ENCODE results near the gene PRDM12. TPM values are rescaled to one million over a fixed set of nuclear protein-coding genes. Genes with fewer than 3 reads are reported as not detected.

Gene PRDM12
- total and polyA plus RNA-seq, 2 of the 8 experiments (the other 6 are each of a cell fraction or from before 2014, with no cell fraction given): 0.14 to 0.22 TPM

DNA sequence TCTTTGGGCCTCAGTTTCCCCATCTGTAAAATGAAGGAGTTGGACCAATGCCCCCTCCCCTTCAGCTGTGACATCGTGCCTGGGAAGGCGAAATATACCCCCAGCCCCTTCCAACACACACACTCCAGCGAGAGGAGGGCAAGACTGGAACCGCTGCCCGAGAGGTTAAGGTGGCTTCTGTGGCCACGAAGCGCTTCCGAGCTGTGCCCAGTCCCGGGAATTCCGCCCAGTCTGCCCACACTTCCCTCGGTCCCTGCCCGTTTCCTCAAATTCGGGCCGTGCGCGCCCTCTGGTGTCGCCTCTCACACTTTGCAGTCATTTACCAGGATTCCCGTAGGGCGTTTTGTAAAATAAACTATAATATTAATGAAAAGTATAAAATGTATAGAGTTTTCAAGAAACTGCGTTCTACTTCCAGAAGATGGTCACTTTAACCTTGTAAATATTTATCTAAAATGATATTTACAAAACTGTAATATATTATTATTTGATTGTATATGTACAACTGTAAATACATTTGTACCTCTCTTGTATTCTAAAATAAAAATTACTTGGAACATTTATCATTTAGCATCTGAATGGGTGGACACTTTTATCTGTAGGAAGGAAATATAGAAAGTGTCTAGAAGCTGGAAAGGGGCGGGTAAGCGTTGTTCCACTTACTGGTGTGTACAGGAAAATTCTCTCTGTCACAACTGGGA is 18.2 kb downstream of the PRDM12 start (continued):
- no peak for TF ChIP-seq HDAC2 (IDR thresholded peaks at IDR 0.05; ENCODE audit: borderline replicate concordance in 1 of 2, low read depth in 2 of 2, low read length in 2 of 2)
- TF ChIP-seq, protein P1, sequence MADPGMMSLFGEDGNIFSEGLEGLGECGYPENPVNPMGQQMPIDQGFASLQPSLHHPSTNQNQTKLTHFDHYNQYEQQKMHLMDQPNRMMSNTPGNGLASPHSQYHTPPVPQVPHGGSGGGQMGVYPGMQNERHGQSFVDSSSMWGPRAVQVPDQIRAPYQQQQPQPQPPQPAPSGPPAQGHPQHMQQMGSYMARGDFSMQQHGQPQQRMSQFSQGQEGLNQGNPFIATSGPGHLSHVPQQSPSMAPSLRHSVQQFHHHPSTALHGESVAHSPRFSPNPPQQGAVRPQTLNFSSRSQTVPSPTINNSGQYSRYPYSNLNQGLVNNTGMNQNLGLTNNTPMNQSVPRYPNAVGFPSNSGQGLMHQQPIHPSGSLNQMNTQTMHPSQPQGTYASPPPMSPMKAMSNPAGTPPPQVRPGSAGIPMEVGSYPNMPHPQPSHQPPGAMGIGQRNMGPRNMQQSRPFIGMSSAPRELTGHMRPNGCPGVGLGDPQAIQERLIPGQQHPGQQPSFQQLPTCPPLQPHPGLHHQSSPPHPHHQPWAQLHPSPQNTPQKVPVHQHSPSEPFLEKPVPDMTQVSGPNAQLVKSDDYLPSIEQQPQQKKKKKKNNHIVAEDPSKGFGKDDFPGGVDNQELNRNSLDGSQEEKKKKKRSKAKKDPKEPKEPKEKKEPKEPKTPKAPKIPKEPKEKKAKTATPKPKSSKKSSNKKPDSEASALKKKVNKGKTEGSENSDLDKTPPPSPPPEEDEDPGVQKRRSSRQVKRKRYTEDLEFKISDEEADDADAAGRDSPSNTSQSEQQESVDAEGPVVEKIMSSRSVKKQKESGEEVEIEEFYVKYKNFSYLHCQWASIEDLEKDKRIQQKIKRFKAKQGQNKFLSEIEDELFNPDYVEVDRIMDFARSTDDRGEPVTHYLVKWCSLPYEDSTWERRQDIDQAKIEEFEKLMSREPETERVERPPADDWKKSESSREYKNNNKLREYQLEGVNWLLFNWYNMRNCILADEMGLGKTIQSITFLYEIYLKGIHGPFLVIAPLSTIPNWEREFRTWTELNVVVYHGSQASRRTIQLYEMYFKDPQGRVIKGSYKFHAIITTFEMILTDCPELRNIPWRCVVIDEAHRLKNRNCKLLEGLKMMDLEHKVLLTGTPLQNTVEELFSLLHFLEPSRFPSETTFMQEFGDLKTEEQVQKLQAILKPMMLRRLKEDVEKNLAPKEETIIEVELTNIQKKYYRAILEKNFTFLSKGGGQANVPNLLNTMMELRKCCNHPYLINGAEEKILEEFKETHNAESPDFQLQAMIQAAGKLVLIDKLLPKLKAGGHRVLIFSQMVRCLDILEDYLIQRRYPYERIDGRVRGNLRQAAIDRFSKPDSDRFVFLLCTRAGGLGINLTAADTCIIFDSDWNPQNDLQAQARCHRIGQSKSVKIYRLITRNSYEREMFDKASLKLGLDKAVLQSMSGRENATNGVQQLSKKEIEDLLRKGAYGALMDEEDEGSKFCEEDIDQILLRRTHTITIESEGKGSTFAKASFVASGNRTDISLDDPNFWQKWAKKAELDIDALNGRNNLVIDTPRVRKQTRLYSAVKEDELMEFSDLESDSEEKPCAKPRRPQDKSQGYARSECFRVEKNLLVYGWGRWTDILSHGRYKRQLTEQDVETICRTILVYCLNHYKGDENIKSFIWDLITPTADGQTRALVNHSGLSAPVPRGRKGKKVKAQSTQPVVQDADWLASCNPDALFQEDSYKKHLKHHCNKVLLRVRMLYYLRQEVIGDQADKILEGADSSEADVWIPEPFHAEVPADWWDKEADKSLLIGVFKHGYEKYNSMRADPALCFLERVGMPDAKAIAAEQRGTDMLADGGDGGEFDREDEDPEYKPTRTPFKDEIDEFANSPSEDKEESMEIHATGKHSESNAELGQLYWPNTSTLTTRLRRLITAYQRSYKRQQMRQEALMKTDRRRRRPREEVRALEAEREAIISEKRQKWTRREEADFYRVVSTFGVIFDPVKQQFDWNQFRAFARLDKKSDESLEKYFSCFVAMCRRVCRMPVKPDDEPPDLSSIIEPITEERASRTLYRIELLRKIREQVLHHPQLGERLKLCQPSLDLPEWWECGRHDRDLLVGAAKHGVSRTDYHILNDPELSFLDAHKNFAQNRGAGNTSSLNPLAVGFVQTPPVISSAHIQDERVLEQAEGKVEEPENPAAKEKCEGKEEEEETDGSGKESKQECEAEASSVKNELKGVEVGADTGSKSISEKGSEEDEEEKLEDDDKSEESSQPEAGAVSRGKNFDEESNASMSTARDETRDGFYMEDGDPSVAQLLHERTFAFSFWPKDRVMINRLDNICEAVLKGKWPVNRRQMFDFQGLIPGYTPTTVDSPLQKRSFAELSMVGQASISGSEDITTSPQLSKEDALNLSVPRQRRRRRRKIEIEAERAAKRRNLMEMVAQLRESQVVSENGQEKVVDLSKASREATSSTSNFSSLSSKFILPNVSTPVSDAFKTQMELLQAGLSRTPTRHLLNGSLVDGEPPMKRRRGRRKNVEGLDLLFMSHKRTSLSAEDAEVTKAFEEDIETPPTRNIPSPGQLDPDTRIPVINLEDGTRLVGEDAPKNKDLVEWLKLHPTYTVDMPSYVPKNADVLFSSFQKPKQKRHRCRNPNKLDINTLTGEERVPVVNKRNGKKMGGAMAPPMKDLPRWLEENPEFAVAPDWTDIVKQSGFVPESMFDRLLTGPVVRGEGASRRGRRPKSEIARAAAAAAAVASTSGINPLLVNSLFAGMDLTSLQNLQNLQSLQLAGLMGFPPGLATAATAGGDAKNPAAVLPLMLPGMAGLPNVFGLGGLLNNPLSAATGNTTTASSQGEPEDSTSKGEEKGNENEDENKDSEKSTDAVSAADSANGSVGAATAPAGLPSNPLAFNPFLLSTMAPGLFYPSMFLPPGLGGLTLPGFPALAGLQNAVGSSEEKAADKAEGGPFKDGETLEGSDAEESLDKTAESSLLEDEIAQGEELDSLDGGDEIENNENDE (IDR thresholded peaks at IDR 0.05; ENCODE audit: insufficient replicate concordance, low read length): peak; percentile 42
- TF ChIP-seq SIX5 (IDR thresholded peaks at IDR 0.05; ENCODE audit: low read depth, low read length): no peak
- no peak for TF ChIP-seq HDAC6 (IDR thresholded peaks at IDR 0.05; ENCODE audit: low read depth, low read length)
- TF ChIP-seq RXRA (IDR thresholded peaks at IDR 0.05; ENCODE audit: insufficient read depth, low read depth, low read length): no peak
- TF ChIP-seq JUND (IDR thresholded peaks at IDR 0.05; ENCODE audit: low read length): no peak
- no peak for TF ChIP-seq BRCA1 (IDR thresholded peaks at IDR 0.05; ENCODE audit: low read depth, low read length)
- TF ChIP-seq, protein P2, sequence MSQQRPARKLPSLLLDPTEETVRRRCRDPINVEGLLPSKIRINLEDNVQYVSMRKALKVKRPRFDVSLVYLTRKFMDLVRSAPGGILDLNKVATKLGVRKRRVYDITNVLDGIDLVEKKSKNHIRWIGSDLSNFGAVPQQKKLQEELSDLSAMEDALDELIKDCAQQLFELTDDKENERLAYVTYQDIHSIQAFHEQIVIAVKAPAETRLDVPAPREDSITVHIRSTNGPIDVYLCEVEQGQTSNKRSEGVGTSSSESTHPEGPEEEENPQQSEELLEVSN (IDR thresholded peaks at IDR 0.05): no peak; the same call in 1 of the 2 replicates
- TF ChIP-seq GABPA (IDR thresholded peaks at IDR 0.05; ENCODE audit: borderline replicate concordance, insufficient read depth, low read length): no peak; the same call in 1 of the 2 replicates
